ENCODE results near the gene CPPED1. TPM values are rescaled to one million over a fixed set of nuclear protein-coding genes. Genes with fewer than 3 reads are reported as not detected.

The CPPED1 gene
- total RNA-seq, 4 donors from 2014 or later: 7.3 to 24.5 (median 11.8) TPM

DNA sequence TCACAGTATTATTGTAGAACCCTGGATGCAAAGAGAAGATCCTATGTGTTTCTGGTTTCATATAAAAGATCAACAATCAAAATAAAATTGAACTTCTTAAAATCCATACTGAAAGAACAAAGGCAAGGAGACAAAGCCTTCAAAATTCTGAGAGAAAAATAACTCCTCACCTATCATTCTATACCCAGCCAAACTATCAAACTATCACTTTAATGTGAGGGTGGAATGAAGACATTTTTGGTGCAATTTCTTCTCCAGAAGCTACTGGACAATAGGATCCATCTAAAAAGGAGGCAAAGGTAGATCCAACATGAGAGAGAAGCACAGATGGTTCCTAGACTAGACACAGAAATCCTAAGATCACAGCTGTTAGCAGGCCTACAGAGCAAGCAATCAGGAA, 71.1 kb downstream of the CPPED1 start:
- no peak overlapping the region for H3K4me3 ChIP-seq

DNA sequence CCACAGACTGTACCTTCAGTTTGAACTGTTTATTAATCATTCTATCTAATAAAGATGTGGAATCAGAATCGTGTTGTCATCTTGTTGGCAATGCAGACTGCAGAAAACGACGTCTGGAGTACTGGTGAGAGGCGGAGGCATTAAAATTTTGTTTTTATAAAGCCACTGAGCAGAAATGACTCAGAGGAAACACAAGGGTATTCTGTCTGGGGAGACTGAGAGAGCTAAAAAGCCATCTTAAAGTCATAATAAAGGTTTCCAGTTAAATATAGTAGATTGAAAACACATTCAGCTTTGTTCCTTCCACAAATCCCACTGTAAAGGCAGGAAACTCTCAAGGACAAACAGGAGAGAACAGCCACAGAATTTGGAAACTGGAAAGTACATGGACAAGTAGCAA, 74.2 kb downstream of the CPPED1 start:
- Histone ChIP-seq H3K27ac (no peak overlapping the region), H3K4me3 (no peak overlapping the region), H3K4me1 (no peaks in the 10 kb centered on the region), H3K9me3 (peaks cover 0 to 21% (median 0%) of the 10 kb centered on the region in 3 donors), H3K27me3 (no peaks in the 10 kb centered on the region), H3K36me3 (peaks cover 0 to 11% of the 10 kb centered on the region in 2 donors)
- TF ChIP-seq POLR2A (IDR thresholded peaks at IDR 0.05) (no peak), POLR2AphosphoS5 (IDR thresholded peaks at IDR 0.05) (no peak), EP300 (IDR thresholded peaks at IDR 0.05) (no peak)
- TF ChIP-seq, protein P1, sequence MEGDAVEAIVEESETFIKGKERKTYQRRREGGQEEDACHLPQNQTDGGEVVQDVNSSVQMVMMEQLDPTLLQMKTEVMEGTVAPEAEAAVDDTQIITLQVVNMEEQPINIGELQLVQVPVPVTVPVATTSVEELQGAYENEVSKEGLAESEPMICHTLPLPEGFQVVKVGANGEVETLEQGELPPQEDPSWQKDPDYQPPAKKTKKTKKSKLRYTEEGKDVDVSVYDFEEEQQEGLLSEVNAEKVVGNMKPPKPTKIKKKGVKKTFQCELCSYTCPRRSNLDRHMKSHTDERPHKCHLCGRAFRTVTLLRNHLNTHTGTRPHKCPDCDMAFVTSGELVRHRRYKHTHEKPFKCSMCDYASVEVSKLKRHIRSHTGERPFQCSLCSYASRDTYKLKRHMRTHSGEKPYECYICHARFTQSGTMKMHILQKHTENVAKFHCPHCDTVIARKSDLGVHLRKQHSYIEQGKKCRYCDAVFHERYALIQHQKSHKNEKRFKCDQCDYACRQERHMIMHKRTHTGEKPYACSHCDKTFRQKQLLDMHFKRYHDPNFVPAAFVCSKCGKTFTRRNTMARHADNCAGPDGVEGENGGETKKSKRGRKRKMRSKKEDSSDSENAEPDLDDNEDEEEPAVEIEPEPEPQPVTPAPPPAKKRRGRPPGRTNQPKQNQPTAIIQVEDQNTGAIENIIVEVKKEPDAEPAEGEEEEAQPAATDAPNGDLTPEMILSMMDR (IDR thresholded peaks at IDR 0.05): no peak
- WGBS, 2 donors (ENCODE audit: low coverage in 1 of 2): 42 to 57% methylated on average over 4 of the region's 4 CpGs
- ATAC-seq: no peak

More for the DNA sequence above, 71.1 kb downstream of the CPPED1 start:
- TF ChIP-seq, protein P1 (IDR thresholded peaks at IDR 0.05): no peak
- TF ChIP-seq EP300 (IDR thresholded peaks at IDR 0.05): no peak
- no peak for TF ChIP-seq POLR2A (IDR thresholded peaks at IDR 0.05)
- no peak for TF ChIP-seq POLR2AphosphoS5 (IDR thresholded peaks at IDR 0.05)
- H3K27me3 ChIP-seq: no peaks in the 10 kb centered on the region
- peaks cover 0 to 21% (median 0%) of the 10 kb centered on the region in 3 donors for H3K9me3 ChIP-seq
- H3K27ac ChIP-seq: no peak overlapping the region
- no peaks in the 10 kb centered on the region for H3K4me1 ChIP-seq
- no peak for ATAC-seq
- peaks cover 0 to 21% of the 10 kb centered on the region in 2 donors for H3K36me3 ChIP-seq

DNA sequence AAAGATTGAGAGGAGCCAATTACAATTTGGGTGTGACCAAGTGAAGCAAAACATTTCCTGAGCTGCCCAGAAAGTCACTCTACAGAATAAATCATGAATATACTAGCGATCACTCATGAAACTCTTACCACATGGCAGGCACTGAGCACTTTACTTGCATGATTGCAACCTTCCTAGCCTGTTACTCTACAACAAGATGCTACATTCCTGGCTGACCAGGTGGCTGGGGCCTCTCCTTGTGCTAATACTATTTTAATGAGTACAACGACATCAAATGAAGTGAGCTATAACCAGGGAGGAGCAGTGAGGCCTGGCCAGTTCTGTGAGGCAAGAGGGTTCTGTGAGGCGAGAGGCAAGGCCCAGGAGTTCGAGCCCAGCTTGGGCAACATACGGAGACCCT, 75.2 kb downstream of the CPPED1 start:
- peaks cover 0 to 10% of the 10 kb centered on the region in 2 donors for H3K36me3 ChIP-seq
- H3K27me3 ChIP-seq: no peaks in the 10 kb centered on the region
- H3K4me3 ChIP-seq: no peak overlapping the region
- peaks cover 0 to 19% (median 0%) of the 10 kb centered on the region in 3 donors for H3K9me3 ChIP-seq
- TF ChIP-seq POLR2A (IDR thresholded peaks at IDR 0.05): no peak
- TF ChIP-seq, protein P1 (IDR thresholded peaks at IDR 0.05): no peak
- TF ChIP-seq POLR2AphosphoS5 (IDR thresholded peaks at IDR 0.05): no peak
- no peak for TF ChIP-seq EP300 (IDR thresholded peaks at IDR 0.05)
- no peaks in the 10 kb centered on the region for H3K4me1 ChIP-seq
- ATAC-seq: no peak
- no peak overlapping the region for H3K27ac ChIP-seq
- WGBS, 2 donors (ENCODE audit: low coverage in 1 of 2): 77 to 97% methylated on average over 3 to 5 of the region's 5 CpGs

DNA sequence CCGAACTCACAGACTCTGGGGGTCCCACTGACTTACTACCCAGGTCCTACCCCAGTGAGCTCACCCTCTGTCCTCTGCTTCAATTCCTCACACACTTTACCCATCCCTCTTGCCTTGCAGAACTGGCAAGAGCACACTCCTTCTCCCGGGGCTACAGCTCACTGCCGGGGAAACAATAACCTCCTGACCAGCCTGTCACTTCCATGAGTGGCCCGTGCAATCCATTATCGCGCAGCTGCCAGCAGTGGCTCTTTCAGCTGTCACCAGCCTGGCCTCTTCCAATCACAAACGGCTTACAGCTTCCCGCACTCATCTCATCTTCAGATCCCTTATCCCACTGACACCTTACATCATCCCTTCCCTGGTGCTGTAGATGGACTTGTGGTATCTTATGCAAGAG, 79.5 kb downstream of the CPPED1 start:
- TF ChIP-seq POLR2AphosphoS5 (IDR thresholded peaks at IDR 0.05): no peak
- no peak for TF ChIP-seq POLR2A (IDR thresholded peaks at IDR 0.05)
- TF ChIP-seq, protein P1 (IDR thresholded peaks at IDR 0.05): no peak
- TF ChIP-seq EP300 (IDR thresholded peaks at IDR 0.05): no peak
- H3K36me3 ChIP-seq: no peaks in the 10 kb centered on the region
- no peak overlapping the region for H3K27ac ChIP-seq
- no peaks in the 10 kb centered on the region for H3K9me3 ChIP-seq
- ATAC-seq: no peak
- no peaks in the 10 kb centered on the region for H3K27me3 ChIP-seq
- WGBS, 2 donors (ENCODE audit: low coverage in 1 of 2): 73 to 78% methylated on average over 6 to 8 of the region's 8 CpGs
- H3K4me3 ChIP-seq: no peak overlapping the region
- H3K4me1 ChIP-seq: no peaks in the 10 kb centered on the region

DNA sequence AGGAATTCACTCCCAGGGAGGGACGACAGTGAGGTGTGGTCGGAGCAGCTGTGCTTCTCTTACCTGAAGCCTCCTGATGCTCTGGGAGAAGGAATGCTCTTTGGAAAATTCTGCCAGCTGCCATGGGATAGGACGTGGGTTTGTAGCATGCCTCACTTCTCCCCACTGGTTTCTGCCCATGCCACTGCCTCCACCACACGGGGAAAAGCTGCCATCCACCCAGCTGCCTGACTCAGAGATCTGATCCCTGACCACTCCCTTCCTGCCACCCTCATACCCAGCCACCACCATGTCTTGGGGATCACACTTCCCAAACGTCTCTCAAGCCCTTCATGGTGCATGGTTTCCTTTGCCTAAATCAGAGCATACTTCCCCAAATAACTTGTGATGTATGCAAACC, 80.0 kb downstream of the CPPED1 start:
- Histone ChIP-seq H3K36me3 (no peaks in the 10 kb centered on the region), H3K9me3 (no peaks in the 10 kb centered on the region), H3K27me3 (no peaks in the 10 kb centered on the region), H3K4me1 (no peaks in the 10 kb centered on the region), H3K27ac (no peak overlapping the region), H3K4me3 (no peak overlapping the region)
- TF ChIP-seq, protein P1 (IDR thresholded peaks at IDR 0.05): no peak
- TF ChIP-seq EP300 (IDR thresholded peaks at IDR 0.05): no peak
- no peak for TF ChIP-seq POLR2A (IDR thresholded peaks at IDR 0.05)
- TF ChIP-seq POLR2AphosphoS5 (IDR thresholded peaks at IDR 0.05): no peak
- no peak for ATAC-seq
- 54 to 93% methylated on average over 2 to 5 of the region's 5 CpGs for WGBS, 2 donors (ENCODE audit: low coverage in 1 of 2)

All from gastroesophageal sphincter (tissue), 4 donors.